ENCODE data around the gene IGDCC3.

The IGDCC3 gene

GRCh38 chr15:65395567-65396202 lies 17.9 kb upstream of the IGDCC3 start:
- TF ChIP-seq EZH2phosphoT487 (conservative IDR thresholded peaks at IDR 0.05; ENCODE audit: low read length) (no peak), CTCF (IDR thresholded peaks at IDR 0.05; ENCODE audit: insufficient read depth, low read length, poor library complexity, severe bottlenecking) (no peak)
- no peak overlapping the region for H3K4me3 ChIP-seq (ENCODE audit: insufficient read depth, low read length, poor library complexity, severe bottlenecking)
- no peak overlapping the region for H3K4me2 ChIP-seq (ENCODE audit: low read depth, low read length, poor library complexity, severe bottlenecking)

GRCh38 chr15:65394936-65395335 lies 17.1 kb upstream of the IGDCC3 start:
- Histone ChIP-seq H3K9me3 (ENCODE audit: insufficient read depth, low read length) (no peaks in the 10 kb centered on the region), H3K79me2 (ENCODE audit: insufficient read depth, low read length) (no peaks in the 10 kb centered on the region), H3K27me3 (ENCODE audit: low read length) (no peaks in the 10 kb centered on the region), H3K4me2 (ENCODE audit: low read depth, low read length, poor library complexity, severe bottlenecking) (no peak overlapping the region), H4K20me1 (ENCODE audit: low read depth, low read length) (no peaks in the 10 kb centered on the region), H3K27ac (ENCODE audit: low read depth, low read length) (no peak overlapping the region), H3K9me2 (replicated peaks; ENCODE audit: insufficient read depth, low read length) (no peaks in the 10 kb centered on the region), H3F3A (ENCODE audit: insufficient read depth) (no peaks in the 10 kb centered on the region), H3K9ac (ENCODE audit: low read length) (no peak overlapping the region), H3K36me3 (ENCODE audit: low read length) (no peaks in the 10 kb centered on the region), H2AFZ (ENCODE audit: low read depth, low read length, severe bottlenecking) (no peak overlapping the region), H3K4me3 (ENCODE audit: insufficient read depth, low read length, poor library complexity, severe bottlenecking) (no peak overlapping the region)
- TF ChIP-seq EZH2phosphoT487 (conservative IDR thresholded peaks at IDR 0.05; ENCODE audit: low read length) (no peak), CTCF (IDR thresholded peaks at IDR 0.05; ENCODE audit: insufficient read depth, low read length, poor library complexity, severe bottlenecking) (no peak)

More at GRCh38 chr15:65395567-65396202, 17.9 kb upstream of the IGDCC3 start:
- no peak overlapping the region for H3K9ac ChIP-seq (ENCODE audit: low read length)
- H3K9me2 ChIP-seq (replicated peaks; ENCODE audit: insufficient read depth, low read length), result no peaks in the 10 kb centered on the region
- no peaks in the 10 kb centered on the region for H3K36me3 ChIP-seq (ENCODE audit: low read length)
- no peaks in the 10 kb centered on the region for H4K20me1 ChIP-seq (ENCODE audit: low read depth, low read length)
- H3K27ac ChIP-seq (ENCODE audit: low read depth, low read length), result no peak overlapping the region
- no peaks in the 10 kb centered on the region for H3K79me2 ChIP-seq (ENCODE audit: insufficient read depth, low read length)
- H3K27me3 ChIP-seq (ENCODE audit: low read length), result no peaks in the 10 kb centered on the region
- H3F3A ChIP-seq (ENCODE audit: insufficient read depth), result no peaks in the 10 kb centered on the region
- H2AFZ ChIP-seq (ENCODE audit: low read depth, low read length, severe bottlenecking), result no peak overlapping the region
- no peaks in the 10 kb centered on the region for H3K9me3 ChIP-seq (ENCODE audit: insufficient read depth, low read length)

GRCh38 chr15:65394280-65394789 lies 16.5 kb upstream of the IGDCC3 start:
- Histone ChIP-seq H3K9me2 (replicated peaks; ENCODE audit: insufficient read depth, low read length) (no peaks in the 10 kb centered on the region), H3K27ac (ENCODE audit: low read depth, low read length) (no peak overlapping the region), H4K20me1 (ENCODE audit: low read depth, low read length) (no peaks in the 10 kb centered on the region), H3K9ac (ENCODE audit: low read length) (no peak overlapping the region), H3K4me2 (ENCODE audit: low read depth, low read length, poor library complexity, severe bottlenecking) (no peak overlapping the region), H2AFZ (ENCODE audit: low read depth, low read length, severe bottlenecking) (no peak overlapping the region), H3K27me3 (ENCODE audit: low read length) (no peaks in the 10 kb centered on the region), H3K79me2 (ENCODE audit: insufficient read depth, low read length) (no peaks in the 10 kb centered on the region), H3K36me3 (ENCODE audit: low read length) (no peaks in the 10 kb centered on the region), H3F3A (ENCODE audit: insufficient read depth) (no peaks in the 10 kb centered on the region), H3K4me3 (ENCODE audit: insufficient read depth, low read length, poor library complexity, severe bottlenecking) (no peak overlapping the region), H3K9me3 (ENCODE audit: insufficient read depth, low read length) (no peaks in the 10 kb centered on the region)
- TF ChIP-seq CTCF (IDR thresholded peaks at IDR 0.05; ENCODE audit: insufficient read depth, low read length, poor library complexity, severe bottlenecking) (no peak), EZH2phosphoT487 (conservative IDR thresholded peaks at IDR 0.05; ENCODE audit: low read length) (no peak)
